22Rv1 (cell line): ENCODE data around the gene DRD4.

Experiments
- CTCF ChIP-seq: fragments of 450-650 bp; IDR thresholded peaks from 2 replicates; pipeline ENCODE4 v1.5.1; 2017; ENCODE audit warnings: mild to moderate bottlenecking
- ZFX ChIP-seq: fragments of 450-650 bp; IDR thresholded peaks from 2 replicates; pipeline ENCODE4 v1.6.1; 2017; ENCODE audit warnings: antibody characterized with exemption, borderline replicate concordance

GRCh38 chr11:592501-592900 is 44.6 kb upstream of the DRD4 start:
- no peak for TF ChIP-seq CTCF
- no peak for TF ChIP-seq ZFX
